Left forelimb (tissue), 1 donor: Measurements from ENCODE around the gene MREG.
"Not testable (repeated sequence)": the region's sequence is repeated elsewhere in the genome, so short reads cannot be mapped to it uniquely, and the experiment has no call there.

Experiments used
- DNase-seq: peaks from one replicate; pipeline ENCODE4 v3.0.0-alpha.2; 2018; ENCODE audit warnings: low spot score

Gene MREG

DNA sequence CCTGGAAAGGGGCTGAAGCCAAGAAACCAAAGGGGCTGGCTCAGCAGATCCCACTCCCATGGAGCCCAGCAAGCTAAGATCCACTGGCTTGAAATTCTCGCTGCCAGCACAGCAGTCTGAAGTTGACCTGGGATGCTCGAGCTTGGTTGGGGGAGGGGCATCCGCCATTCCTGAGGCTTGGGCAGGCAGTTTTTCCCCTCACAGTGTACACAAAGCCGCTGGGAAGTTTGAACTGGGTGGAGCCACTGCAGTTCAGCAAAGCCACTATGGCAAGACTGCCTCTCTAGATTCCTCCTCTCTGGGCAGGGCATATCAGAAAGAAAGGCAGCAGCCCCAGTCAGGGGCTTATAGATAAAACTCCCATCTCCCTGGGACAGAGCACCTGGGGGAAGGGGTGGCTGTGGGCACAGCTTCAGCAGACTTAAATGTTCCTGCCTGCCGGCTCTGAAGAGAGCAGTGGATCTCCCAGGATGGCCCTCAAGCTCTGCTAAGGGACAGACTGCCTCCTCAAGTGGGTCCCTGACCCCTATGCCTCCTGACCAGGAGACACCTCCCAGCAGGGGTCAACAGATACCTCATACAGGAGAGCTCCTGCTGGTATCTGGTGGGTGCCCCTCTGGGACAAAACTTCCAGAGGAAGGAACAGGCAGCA is 24.7 kb downstream of the MREG start:
- not testable (repeated sequence) for DNase-seq

DNA sequence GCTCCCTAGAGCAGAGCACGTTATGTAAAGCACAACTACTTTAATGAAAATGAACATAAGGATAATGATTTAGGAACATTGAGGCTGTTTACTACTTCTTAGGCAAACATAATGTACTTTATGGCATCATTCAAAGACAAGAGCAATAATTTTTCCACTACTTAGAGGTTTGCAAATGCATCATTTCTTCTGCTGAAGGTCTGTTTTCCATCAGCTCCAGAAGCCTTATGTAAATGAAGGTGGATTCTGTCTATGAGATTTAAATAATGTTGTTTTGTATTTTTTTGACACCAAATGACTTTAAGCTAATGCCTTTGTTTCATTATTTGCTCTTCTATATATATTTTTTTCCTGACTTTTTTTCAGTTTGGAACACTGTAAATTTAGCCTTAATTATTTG is 28.1 kb downstream of the MREG start:
- DNase-seq, result no peak

DNA sequence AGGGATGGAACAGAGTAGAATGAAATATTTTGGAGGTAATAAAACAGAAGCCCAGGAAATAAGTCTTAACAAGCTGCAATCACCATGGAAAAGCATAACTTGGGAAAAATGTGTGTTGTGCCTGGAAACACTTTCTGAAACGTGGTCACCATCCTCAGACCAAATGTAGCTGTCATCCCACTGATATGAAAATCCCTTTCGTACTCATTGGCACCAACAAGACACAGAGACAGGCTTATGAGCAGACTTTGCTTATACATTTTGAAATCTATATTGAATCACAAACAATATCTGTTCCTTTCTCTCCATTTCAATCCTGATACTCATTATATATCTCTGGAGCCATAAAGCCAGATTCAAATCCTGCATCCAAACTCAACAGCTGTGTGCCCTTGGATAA is 28.7 kb downstream of the MREG start:
- DNase-seq, result no peak

DNA sequence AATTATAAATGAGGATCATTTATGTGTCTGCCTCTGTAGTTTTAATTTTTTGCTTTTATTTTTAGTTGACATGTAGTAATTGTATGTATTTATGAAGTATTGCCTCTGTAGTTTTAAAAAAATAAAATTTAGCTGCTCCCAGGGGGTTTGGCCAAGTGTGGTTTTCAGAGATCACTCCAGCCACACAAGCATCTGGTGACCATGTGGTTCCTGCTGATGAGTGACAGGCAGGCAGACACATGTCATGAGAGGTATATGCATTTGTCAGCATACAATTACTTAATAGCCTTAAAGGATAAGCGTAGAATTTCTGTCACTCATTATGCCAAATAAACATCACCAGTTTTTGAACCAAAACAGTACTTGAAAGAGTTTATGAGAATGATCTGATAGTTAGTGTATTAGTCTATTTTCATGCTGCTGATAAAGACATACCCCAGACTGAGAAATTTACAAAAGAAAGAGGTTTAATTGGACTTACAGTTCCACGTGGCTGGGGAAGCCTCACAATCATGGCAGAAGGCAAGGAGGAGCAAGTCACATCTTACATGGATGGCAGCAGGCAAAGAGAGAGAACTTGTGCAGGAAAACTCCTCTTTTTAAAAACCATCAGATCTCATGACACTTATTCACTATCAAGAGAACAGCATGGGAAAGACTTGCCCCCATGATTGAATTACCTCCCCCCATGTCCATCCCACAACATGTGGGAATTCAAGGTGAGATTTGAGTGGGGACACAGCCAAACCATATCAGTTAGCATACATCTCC is 29.6 kb downstream of the MREG start:
- no peak for DNase-seq

DNA sequence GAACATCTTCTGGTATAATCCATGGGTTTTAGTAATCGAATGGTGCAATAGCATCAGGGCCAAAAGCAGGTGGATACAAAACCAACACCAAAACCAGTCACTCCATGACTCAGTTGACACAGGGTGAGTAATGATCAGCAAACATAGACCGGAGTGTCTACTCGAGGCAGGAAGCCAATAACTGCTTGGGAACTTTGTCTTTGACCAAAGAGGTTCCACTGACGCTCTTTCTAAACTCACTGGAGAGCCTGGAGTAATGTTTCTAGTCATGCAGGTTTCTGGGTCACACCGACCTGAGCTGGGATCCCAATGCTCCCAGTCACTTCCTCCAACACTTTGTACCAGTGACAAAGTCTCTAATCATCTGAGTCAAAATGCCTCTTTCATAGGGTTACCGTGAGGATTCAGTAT is 30.9 kb downstream of the MREG start:
- no peak for DNase-seq

DNA sequence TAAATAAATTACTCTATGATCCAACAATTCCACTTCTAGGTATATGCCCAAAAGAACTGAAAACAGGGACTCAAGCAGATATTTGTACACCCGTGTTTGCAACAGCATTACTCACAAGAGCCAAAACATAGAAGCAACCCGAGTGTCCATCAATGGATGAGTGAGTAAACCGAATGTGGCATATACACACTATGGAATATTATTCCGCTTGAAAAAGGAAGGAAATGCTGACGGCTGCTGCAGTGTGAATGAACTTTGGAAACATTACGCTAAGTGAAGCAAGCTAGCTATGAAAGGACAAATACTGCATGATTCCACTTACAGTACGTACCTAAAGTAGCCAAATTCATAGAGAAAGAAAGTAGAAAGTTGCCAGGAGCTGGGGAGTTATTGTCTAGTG is 32.2 kb downstream of the MREG start:
- DNase-seq, result no peak

DNA sequence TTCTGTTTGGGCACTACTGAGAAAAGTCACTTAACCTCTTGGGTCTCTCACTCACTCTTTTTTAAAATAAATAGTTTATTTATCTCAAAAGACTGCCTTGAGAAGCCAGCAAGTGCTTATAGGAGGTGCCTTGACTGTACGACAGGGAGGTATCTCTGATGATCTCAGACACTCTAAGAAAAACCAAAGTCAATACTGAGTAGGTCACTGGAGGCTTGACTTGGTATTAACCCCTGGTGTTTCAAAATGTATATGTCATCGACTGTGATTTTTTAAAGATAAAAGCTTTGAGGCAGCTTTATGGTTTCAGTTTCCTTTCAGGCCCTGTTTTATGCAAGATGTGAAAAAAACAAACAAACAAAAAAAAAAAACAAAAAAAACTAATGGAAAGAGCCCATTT is 33.7 kb downstream of the MREG start:
- no peak for DNase-seq

DNA sequence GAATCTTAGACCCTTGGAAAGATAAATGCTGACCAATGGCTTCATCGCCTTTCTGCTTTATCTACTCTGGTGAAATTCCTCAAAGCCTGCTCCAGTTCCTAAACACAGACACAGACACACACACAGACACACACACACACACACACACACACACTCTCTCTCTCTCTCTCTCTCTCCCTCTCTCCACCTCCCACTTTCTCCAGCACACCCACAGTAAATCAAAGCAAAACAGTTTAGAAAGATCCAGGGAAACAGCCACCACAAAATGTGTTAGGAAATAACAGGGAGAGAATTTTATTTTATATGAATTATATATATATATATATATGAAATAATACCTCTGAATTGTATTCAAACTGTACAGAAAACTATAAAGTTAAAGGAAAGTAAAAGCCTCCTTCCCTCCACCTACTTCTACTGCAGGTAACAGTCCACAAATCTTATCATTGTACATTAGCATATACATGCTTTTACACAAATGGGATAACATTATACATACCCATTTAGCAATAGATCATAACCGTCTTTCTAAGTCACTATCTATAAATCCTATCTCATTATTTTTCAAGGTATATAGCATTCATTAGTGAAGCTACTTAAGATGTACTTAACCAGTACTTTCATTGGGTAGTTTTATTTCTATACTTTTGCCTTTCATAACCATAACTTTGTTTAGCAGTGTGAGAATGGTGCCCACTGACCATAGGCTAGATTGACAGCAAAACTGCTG is 38.5 kb downstream of the MREG start:
- DNase-seq, result no peak

DNA sequence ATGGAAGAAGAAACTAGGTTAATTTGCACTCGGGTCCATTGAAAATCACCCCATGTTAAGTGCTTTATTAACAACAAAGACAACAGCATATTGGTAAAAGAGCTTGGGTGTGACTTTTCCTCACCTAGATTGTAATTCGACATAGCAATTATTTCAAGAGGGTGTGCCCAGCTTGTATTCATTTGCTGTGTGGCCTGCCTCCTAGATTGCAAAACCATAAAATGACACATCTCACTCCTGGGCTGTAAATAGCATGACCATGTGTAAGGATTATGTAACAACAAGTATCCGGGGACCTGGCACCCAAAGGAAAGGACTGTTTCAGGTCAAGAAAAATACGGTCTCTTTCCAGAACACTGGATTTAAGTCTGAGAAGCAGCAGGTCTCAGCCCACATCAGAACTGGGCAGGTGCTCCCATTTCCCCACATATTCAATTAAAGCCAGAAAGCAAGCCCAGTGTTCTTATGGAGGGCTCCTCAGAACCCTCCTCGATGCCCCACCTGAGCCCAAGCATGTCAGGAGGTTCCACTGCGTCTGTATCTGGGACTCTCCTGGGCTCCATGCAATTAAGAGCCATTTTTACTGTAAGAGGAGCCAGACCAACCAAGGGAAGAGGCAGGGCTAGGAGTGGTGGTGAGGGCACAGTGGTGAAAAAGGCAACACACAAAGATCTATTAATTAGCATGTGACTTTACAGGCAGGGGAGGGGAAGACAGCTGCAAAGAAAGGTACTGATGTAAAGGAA is 39.2 kb downstream of the MREG start:
- DNase-seq, result no peak

DNA sequence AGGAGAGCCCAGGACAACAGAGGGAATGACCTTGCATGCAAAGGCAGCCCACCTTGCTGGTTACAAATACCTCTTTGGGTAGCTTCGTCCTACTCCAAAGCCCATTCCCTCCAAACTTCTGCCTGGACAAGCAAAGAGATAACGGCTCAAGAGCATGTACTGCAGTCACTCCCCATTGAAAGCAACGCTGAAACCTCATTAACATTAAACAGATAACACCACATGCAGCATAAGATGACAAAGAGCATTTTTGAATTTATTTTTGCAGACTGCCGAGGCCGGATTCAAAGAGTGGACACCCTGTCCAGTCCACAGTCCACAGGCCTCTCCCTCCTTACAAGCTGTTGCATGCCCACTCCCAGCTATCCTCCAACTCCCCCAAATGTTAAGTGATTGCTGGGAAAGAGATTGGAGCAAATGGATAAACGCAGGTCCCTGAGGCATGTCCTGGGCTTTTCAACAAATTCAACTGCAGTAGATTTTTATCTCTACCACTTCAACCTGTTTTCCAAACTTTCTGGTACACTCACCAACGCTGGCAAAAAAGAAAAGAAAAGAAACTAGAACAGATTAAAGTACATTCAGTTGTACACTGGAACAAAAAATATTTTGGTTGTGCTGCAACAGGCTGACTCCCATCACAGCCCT is 40.1 kb downstream of the MREG start:
- no peak for DNase-seq

DNA sequence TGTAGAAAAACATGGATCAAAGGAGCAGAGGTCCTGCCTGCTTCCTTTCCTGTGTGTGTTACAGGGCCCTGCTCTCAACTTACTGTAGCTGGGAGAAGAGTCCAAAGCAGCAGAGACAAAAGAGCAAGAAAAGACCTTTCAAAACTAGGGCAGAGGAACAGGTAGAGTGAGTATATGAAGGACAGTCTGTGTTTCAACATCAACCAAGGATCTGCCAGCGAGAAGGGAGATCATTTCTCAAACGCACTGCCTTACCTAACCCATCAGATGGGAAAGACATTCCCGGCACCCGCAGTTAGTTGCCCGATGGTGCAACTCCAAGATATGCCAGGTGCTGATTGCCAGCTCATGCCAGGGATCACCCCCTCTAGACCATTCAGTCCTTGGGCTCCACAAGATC is 41.7 kb downstream of the MREG start:
- DNase-seq, result no peak

DNA sequence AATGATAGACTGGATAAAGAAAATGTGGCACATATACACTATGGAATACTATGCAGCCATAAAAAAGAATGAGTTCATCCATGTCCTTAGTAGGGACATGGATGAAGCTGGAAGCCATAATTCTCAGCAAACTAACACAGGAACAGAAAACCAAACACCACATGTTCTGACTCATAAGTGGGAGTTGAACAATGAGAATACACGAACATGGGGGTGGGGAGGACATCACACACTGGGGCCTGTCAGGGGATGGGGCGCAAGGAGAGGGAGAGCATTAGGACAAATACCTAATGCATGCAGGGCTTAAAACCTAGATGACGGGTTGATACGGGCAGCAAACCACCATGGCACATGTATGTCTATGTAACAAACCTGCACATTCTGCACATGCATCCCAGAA is 42.5 kb downstream of the MREG start:
- DNase-seq, result not testable (repeated sequence)

DNA sequence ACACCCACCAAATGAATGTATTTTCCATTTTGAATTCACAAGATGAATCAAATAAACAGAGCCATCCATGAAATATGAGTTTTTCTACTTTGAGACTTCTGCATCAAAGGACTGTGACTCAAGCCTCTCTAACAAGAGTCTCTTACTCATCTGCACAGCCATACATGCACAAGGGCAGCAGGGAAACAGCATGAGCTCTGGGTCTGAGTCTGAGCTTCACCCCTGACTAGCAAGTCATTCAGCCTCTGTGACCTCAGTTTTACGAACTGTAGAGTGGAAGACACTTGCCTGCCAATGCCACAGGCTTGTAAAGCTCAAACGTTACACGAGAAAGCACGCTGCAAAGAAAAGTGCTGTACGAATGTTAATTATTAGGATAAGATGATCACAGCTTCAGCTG is 42.9 kb downstream of the MREG start:
- DNase-seq, result no peak

DNA sequence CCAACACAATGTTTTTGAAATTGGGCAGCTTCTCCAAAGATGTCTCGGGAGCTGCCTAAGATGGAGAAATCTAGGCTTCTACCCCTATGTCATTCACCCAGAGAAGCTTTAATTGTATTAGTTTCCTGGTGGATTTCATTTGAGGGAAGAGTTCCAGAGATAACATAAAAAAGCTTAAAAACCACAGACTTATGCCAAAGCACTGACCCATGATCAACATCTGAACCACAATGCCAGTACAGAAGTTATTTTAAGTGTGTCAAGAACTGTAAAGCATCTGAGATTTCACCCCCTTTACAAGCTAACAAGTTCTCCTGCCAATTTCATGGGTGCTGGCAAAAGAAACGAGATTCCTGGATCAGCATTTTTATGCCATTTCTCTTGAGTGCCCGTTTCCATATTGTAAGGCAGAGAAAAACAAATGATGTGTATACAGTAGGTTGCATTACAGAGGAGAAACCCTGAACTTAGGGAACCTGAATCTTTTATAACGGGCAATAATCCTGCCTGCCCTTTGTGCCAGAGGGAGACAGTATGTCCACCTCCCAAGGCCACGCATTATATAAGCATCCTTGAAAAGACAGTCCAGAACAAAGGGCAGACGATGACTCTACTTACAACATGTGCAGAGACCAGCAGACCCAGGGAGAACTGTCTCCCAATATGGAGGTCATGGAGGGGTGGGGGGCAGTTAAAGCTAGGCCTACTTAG is 44.1 kb downstream of the MREG start:
- no peak for DNase-seq

DNA sequence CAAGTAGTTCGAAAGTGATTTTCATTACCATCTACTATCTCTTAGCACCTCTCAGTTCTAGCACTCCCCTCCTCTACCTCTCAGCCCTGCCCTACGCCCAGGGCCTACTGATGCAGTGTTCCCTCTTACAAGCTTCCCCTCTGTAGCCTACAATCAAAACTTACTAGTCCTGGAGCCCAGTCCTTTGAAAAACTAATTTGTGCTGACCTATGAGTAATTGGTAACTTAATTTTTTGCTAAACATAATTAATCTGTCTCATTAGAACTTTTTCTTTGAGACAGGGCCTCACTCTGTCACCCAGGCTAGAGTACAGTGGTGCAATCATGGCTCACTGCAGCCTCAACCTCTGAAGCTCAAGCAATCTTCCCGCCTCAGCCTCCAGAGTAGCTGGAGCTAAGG is 44.9 kb downstream of the MREG start:
- DNase-seq, result no peak

DNA sequence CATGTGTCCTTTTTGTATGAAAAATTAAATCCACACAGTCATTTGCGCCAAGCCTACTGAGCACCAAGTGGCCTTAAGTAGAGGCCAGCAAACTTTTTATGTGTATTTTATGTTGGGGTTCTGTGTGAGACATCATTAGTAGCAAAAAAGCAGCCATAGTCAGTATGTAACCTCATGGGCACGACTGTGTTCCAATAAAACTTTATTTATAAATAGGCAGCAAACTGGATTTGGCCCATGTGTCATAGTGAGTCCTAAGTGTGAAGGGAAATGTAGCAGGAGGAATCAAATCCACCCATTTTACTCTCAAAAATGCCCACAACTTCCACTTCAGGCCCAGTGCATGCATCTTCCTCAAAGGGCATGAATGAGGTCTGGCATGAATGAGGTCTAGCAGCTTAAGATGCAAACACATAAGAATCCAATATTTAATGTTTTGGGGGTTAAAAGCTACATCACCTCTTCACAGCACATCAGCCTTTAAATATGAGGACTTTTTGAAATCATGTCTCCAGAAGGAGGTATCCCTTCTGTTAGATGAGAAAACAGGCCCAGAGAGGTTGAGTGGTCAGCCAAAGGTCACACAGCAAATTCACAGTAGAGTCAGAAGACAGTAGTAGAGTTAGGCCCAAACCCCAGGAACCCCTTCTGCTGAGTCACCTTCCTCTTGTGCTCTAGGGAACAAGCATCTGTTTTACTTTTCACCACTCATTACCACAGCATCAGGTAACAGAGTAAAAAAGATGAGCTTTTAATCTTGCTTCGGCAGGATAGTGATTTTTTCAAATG is 45.6 kb downstream of the MREG start:
- no peak for DNase-seq

DNA sequence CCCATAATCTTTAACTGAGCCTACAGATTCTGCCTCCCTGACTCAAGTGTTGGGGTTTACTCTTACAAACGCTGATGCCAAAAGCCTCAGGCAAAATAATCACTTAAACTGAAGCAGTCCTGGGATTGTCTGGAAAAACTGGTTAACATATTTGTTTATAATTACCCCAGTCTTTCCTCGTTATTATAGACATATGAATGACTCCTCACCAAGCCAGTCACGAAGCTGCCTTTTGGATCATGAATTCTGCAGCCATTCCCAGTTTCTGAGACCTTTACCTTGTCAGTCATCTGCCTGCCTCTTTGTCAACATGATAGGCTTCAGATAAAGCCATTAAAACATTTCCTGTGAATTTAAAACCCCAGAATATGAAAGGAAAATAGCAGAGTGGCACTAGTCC is 46.4 kb downstream of the MREG start:
- DNase-seq, result no peak

DNA sequence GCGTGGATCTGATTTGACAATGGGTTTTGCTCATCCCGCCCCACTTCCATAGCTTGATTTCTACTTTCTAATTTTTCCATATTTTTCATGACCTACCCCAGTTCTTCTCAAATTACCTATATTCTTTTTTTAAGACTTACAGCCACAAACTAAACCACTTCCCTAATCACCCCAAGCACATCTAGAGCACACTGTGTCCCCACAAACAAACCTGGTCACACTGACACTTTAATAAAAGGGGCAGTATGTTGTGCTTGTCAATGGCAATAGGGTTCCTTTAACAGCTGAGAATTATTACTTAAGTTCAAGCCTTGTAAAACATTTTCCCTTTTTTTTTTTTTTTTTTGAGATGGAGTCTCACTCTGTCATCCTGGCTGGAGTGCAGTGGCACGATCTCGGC is 47.1 kb downstream of the MREG start:
- no peak for DNase-seq

DNA sequence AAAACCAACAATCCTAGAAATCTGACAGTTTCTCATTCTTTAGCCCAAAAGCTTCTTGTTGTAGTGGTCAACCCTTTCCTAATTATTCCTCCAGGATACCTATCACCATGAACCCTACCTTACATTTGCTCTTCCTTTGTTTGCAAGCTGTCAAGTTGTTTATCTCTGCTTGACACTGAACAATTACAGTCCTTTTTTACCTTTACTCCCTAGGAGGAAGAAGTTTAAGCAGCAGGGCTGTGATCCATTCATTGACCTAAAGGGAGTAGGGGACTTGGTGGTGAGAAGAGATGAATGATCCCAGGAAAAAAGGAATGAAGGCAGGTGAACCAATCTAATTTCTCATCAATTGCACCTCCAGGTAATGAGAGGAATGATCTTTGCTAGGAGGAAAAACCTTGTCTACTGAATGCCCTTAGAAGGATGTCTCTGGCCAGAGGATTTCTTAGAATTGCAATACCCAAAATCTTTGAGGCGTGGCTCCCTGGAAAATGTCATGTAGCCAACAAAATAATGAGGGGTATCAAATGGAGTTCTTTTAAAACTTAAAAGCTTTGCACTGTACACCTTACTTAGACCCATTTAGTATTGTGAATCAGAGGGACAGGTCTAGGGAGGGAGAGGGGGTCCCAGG is 47.7 kb downstream of the MREG start:
- DNase-seq, result no peak

DNA sequence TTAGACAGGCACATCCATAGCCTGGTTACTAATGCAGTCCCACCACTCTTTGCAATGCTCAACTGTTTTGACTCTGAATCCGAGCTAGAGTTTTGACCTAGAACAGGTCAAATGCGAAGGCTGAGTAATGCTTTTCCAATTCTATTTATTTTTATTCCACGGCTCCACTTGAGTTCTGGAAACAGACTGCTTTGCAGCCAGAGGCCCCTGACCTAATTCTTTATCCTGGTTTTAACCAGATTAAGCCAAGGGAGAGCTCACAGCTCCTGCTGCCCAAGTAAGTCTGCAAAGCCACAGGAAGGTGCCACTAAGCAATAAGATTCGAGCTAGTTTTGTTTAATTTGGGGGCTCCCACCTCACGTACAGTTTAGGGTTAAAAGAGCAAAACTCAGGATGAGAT is 51.4 kb downstream of the MREG start:
- no peak for DNase-seq
